SK-N-SH (cell line): Measurements from ENCODE around the gene ATP11C. TPM values are rescaled to one million over a fixed set of nuclear protein-coding genes. Genes with fewer than 3 reads are reported as not detected.

Experiments
- CTCF ChIA-PET: fragments of 300-600, 350-600 bp; formaldehyde crosslinking; extraction: SDS; loops from one replicate; lab custom pipeline; 2021; lab: Yijun Ruan, JAX
- POLR2A ChIA-PET: fragments of 350-600 bp; sonication (Branson Sonifier 250); formaldehyde crosslinking; extraction: SDS; loops from one replicate; lab custom pipeline; 2020; ENCODE audit warnings: antibody characterized with exemption, inconsistent platforms; lab: Yijun Ruan, JAX
- DNase-seq: peaks from one replicate; pipeline ENCODE4 v3.0.0; 2012
- H2AFZ ChIP-seq: fragments of 200-600 bp; sonication (generic); 2 replicates; pipeline ENCODE4 v1.8.1; 2016; ENCODE audit warnings: antibody characterized with exemption, mild to moderate bottlenecking, low read depth
- H3F3A ChIP-seq: fragments of 200-600 bp; sonication (generic); replicated peaks from 2 replicates; pipeline ENCODE3; 2016; ENCODE audit warnings: antibody characterized with exemption, mild to moderate bottlenecking; ENCODE audit not compliant: insufficient read depth
- H3K27ac ChIP-seq, 2 experiments: fragments of 200-500 bp in 1 of 2; fragments of 200-600 bp in 1 of 2; sonication (Bioruptor generic) in 1 of 2; sonication (generic), shearing (Covaris generic) in 1 of 2; 2 replicates each; pipeline versions ENCODE4 v1.5.1 to v1.6.1; 2014 to 2016; ENCODE audit warnings: low read depth in 2 of 2, inconsistent platforms in 1 of 2, low read length in 1 of 2, mild to moderate bottlenecking in 1 of 2, mixed read lengths in 1 of 2
- H3K27me3 ChIP-seq: fragments of 200-600 bp; sonication (generic), shearing (Covaris generic); 2 replicates; pipeline ENCODE4 v1.6.1; 2016; ENCODE audit warnings: mixed run types; ENCODE audit not compliant: insufficient read depth
- H3K36me3 ChIP-seq, 2 experiments: fragments of 200-500 bp in 1 of 2; fragments of 200-600 bp in 1 of 2; sonication (Bioruptor generic) in 1 of 2; sonication (generic) in 1 of 2; replicated peaks in 1 of 2; 2 replicates each; pipeline versions ENCODE3 to v1.5.1; 2014 to 2016; ENCODE audit warnings: low read length in 1 of 2, mild to moderate bottlenecking in 1 of 2; ENCODE audit not compliant: insufficient read depth in 2 of 2, control insufficient read depth in 1 of 2
- H3K4me1 ChIP-seq, 2 experiments: fragments of 200-500 bp in 1 of 2; fragments of 200-600 bp in 1 of 2; sonication (Bioruptor generic) in 1 of 2; sonication (generic), shearing (Covaris generic) in 1 of 2; 2 replicates each; pipeline versions ENCODE4 v1.5.1 to v1.6.1; 2014 to 2016; ENCODE audit warnings: low read depth in 1 of 2, low read length in 1 of 2, mixed run types in 1 of 2; ENCODE audit not compliant: insufficient read depth in 2 of 2, control insufficient read depth in 1 of 2
- H3K4me2 ChIP-seq: fragments of 200-600 bp; sonication (generic), shearing (Covaris generic); 2 replicates; pipeline ENCODE4 v1.6.1; 2017; ENCODE audit warnings: mixed run types
- H3K4me3 ChIP-seq, 2 experiments: fragments of 200-500 bp in 1 of 2; fragments of 200-600 bp in 1 of 2; sonication (Bioruptor generic) in 1 of 2; sonication (generic), shearing (Covaris generic) in 1 of 2; 2 replicates each; pipeline versions ENCODE4 v1.5.1 to v1.8.1; 2014 to 2016; ENCODE audit warnings: low read depth in 2 of 2, inconsistent platforms in 1 of 2, low read length in 1 of 2, mild to moderate bottlenecking in 1 of 2, mixed read lengths in 1 of 2, moderate library complexity in 1 of 2
- H3K79me2 ChIP-seq: fragments of 200-600 bp; sonication (generic); 2 replicates; pipeline ENCODE4 v1.8.1; 2017; ENCODE audit warnings: mild to moderate bottlenecking; ENCODE audit not compliant: insufficient read depth
- H3K9ac ChIP-seq: fragments of 200-600 bp; sonication (generic); 2 replicates; pipeline ENCODE4 v1.6.1; 2017; ENCODE audit warnings: mixed run types
- H3K9me2 ChIP-seq: fragments of 200-600 bp; sonication (generic); 2 replicates; pipeline ENCODE4 v1.6.1; 2017; ENCODE audit warnings: mixed run types
- H3K9me3 ChIP-seq: fragments of 200-600 bp; sonication (generic); 2 replicates; pipeline ENCODE4 v1.6.1; 2017; ENCODE audit warnings: mixed run types, mild to moderate bottlenecking, moderate library complexity
- H4K20me1 ChIP-seq: fragments of 200-600 bp; sonication (generic); 2 replicates; pipeline ENCODE4 v1.6.1; 2017; ENCODE audit warnings: mild to moderate bottlenecking, mixed run types; ENCODE audit not compliant: insufficient read depth
- CTCF ChIP-seq: fragments of 200-600 bp; sonication (generic); IDR thresholded peaks from 2 replicates; pipeline ENCODE4 v1.6.1; 2017; ENCODE audit warnings: antibody characterized with exemption, mild to moderate bottlenecking, moderate library complexity
- ELF1 ChIP-seq: IDR thresholded peaks from 2 replicates; pipeline ENCODE4 v1.4.0; 2012
- EP300 ChIP-seq, 2 experiments: IDR thresholded peaks; 2 replicates each; pipeline versions ENCODE4 v1.4.0 to v1.6.1; 2012; ENCODE audit warnings: borderline replicate concordance in 1 of 2, low read depth in 1 of 2, low read length in 1 of 2
- FOXJ3 ChIP-seq: sonication (generic); formaldehyde crosslinking; IDR thresholded peaks from 2 replicates; pipeline ENCODE4 v1.5.1; 2020; ENCODE audit warnings: mild to moderate bottlenecking, missing genetic modification reagents
- GABPA ChIP-seq: IDR thresholded peaks from 2 replicates; pipeline ENCODE4 v1.4.0; 2012; ENCODE audit warnings: low read depth, mild to moderate bottlenecking
- GATA2 ChIP-seq: sonication (generic); formaldehyde crosslinking; IDR thresholded peaks from 2 replicates; pipeline ENCODE4 v1.5.0; 2020; ENCODE audit warnings: mild to moderate bottlenecking, missing genetic modification reagents
- IRF3 ChIP-seq: fragments of 150-350 bp; IDR thresholded peaks from 2 replicates; pipeline ENCODE4 v1.6.1; 2016; ENCODE audit warnings: mild to moderate bottlenecking, low read depth, low read length
- MAX ChIP-seq: IDR thresholded peaks from 2 replicates; pipeline ENCODE4 v1.4.0; 2012; ENCODE audit warnings: low read depth
- MXI1 ChIP-seq: IDR thresholded peaks from 2 replicates; pipeline ENCODE4 v1.6.1; 2012; ENCODE audit warnings: mild to moderate bottlenecking, low read depth, low read length, improper control_type of control experiment
- NRF1 ChIP-seq: IDR thresholded peaks from 2 replicates; pipeline ENCODE4 v1.6.1; 2012; ENCODE audit warnings: low read depth, mild to moderate bottlenecking, low read length
- PBX3 ChIP-seq: IDR thresholded peaks from 2 replicates; pipeline ENCODE4; 2012
- RAD21 ChIP-seq: IDR thresholded peaks from 2 replicates; pipeline ENCODE4 v1.6.1; 2012; ENCODE audit warnings: mild to moderate bottlenecking, low read length
- RCOR1 ChIP-seq: fragments of 150-350 bp; IDR thresholded peaks from 2 replicates; pipeline ENCODE4 v1.6.1; 2017; ENCODE audit warnings: antibody characterized with exemption, low read length
- RFX5 ChIP-seq: IDR thresholded peaks from 2 replicates; pipeline ENCODE4 v1.6.1; 2012; ENCODE audit warnings: mild to moderate bottlenecking, improper control_type of control experiment, low read length
- SIN3A ChIP-seq: IDR thresholded peaks from 2 replicates; pipeline ENCODE4 v1.6.1; 2012; ENCODE audit warnings: low read depth, mild to moderate bottlenecking, low read length, moderate library complexity, borderline replicate concordance
- TEAD4 ChIP-seq: IDR thresholded peaks from 2 replicates; pipeline ENCODE4 v1.4.0; 2012; ENCODE audit warnings: mild to moderate bottlenecking, borderline replicate concordance; ENCODE audit not compliant: insufficient read depth
- USF2 ChIP-seq: fragments of 150-350 bp; IDR thresholded peaks from 2 replicates; pipeline ENCODE4 v1.6.1; 2017; ENCODE audit warnings: antibody characterized with exemption, low read length, low read depth, borderline replicate concordance
- YY1 ChIP-seq: IDR thresholded peaks from 2 replicates; pipeline ENCODE4 v1.4.0; 2012; ENCODE audit warnings: low read depth, mild to moderate bottlenecking
- ZBTB33 ChIP-seq: IDR thresholded peaks from 2 replicates; pipeline ENCODE4 v1.4.0; 2012; ENCODE audit warnings: low read depth, borderline replicate concordance
- WGBS: methylation state at CpG from one replicate; pipeline ENCODE4 v1.1.6; 2017; ENCODE audit warnings: low lambda C conversion rate; 5-methylcytosine and 5-hydroxymethylcytosine counted together
- polyA plus RNA-seq, 3 experiments: library from polyadenylated mRNA; depleted of rRNA; stranded (reverse); fragments of >200 nt; gene quantifications; 2 replicates each; pipeline ENCODE4 v1.2.3, GENCODE V29; 2012

Gene ATP11C
- polyA plus RNA-seq, 1 of the 3 experiments (the other 2 are of a cell fraction): 18.5 TPM

- TF ChIP-seq IRF3 (no peak), USF2 (no peak)
Observed at GRCh38 chrX:139720979-139721378, 211.9 kb downstream of the ATP11C start (continued).

- no peak for DNase-seq
- Histone ChIP-seq H3K4me2 (no peak overlapping the region), H3K9me2 (no peaks in the 10 kb centered on the region), H3K4me3 (no peak overlapping the region), H3K27me3 (no peaks in the 10 kb centered on the region), H2AFZ (no peak overlapping the region), H3K4me1 (no peaks in the 10 kb centered on the region), H3K9ac (no peak overlapping the region), H4K20me1 (no peaks in the 10 kb centered on the region), H3K9me3 (no peaks in the 10 kb centered on the region), H3K36me3 (no peaks in the 10 kb centered on the region), H3K79me2 (no peaks in the 10 kb centered on the region), H3K27ac (no peak overlapping the region), H3F3A (no peaks in the 10 kb centered on the region)
- POLR2A ChIA-PET: no interaction called here
- TF ChIP-seq RCOR1 (no peak), SIN3A (no peak), USF2 (no peak), ELF1 (no peak), RAD21 (no peak), PBX3 (no peak), MAX (no peak), TEAD4 (no peak), RFX5 (no peak), YY1 (no peak), CTCF (no peak), GABPA (no peak), MXI1 (no peak), GATA2 (CRISPR knock-in tag) (no peak), EP300 (IDR thresholded peaks at IDR 0.05; ENCODE audit: borderline replicate concordance in 1 of 2, low read depth in 1 of 2, low read length in 1 of 2) (no peak), ZBTB33 (no peak), NRF1 (no peak), FOXJ3 (CRISPR knock-in tag) (no peak)
- CTCF ChIA-PET: interaction anchor here (0.6 kb wide), 1 partner anchor 111 kb away, joined by 4 read pairs; no protein-coding TSS in a partner anchor
- WGBS: 35% methylated on average over 5 of the region's 5 CpGs
Observed at GRCh38 chrX:139720136-139720535, 212.7 kb downstream of the ATP11C start.
